Breast epithelium (tissue), 4 donors: ENCODE results near the gene CLDN2. TPM values are rescaled to one million over a fixed set of nuclear protein-coding genes. Genes with fewer than 3 reads are reported as not detected.
"Not testable (repeated sequence)": the region's sequence is repeated elsewhere in the genome, so short reads cannot be mapped to it uniquely, and the experiment has no call there.

Experiments
- DNase-seq, 2 donors: peaks; one replicate each; pipeline ENCODE4 v3.0.0-alpha.2; 2019; ENCODE audit warnings: low spot score in 2 of 2
- H3K27ac ChIP-seq, 2 donors: fragments of 200-600 bp; sonication (generic) in 1 of 2; one replicate each; pipeline ENCODE4 v1.5.1; 2016 to 2019; ENCODE audit warnings: mild to moderate bottlenecking in 1 of 2
- H3K27me3 ChIP-seq, 2 donors: fragments of 200-600 bp; sonication (generic) in 1 of 2; one replicate each; pipeline versions ENCODE4 v1.5.1 to v1.6.0; 2017 to 2019; ENCODE audit warnings: control low read depth in 1 of 2, mild to moderate bottlenecking in 1 of 2
- H3K36me3 ChIP-seq: fragments of 200-600 bp; one replicate; pipeline ENCODE4 v1.5.1; 2019
- H3K4me1 ChIP-seq, 2 donors: fragments of 200-600 bp; sonication (generic); one replicate each; pipeline ENCODE4 v1.5.1; 2016 to 2019; ENCODE audit warnings: control low read depth in 1 of 2
- H3K4me3 ChIP-seq, 3 donors: fragments of 200-600 bp; sonication (generic); 1 replicate in 2 of 3; 2 replicates in 1 of 3; pipeline ENCODE4 v1.5.1; 2016 to 2019; ENCODE audit warnings: mild to moderate bottlenecking in 3 of 3, moderate library complexity in 2 of 3
- H3K9me3 ChIP-seq, 2 donors: fragments of 200-600 bp; sonication (generic) in 1 of 2; one replicate each; pipeline ENCODE4 v1.5.1; 2016 to 2019; ENCODE audit warnings: control low read depth in 1 of 2
- POLR2A ChIP-seq: fragments of 450-650 bp; IDR thresholded peaks from one replicate; pipeline ENCODE4 v1.6.1; 2016; ENCODE audit warnings: antibody characterized with exemption, mild to moderate bottlenecking, moderate library complexity
- POLR2AphosphoS5 ChIP-seq, 3 donors: sonication (generic); formaldehyde crosslinking; IDR thresholded peaks; one replicate each; pipeline ENCODE4 v1.6.1; 2017; ENCODE audit warnings: antibody characterized with exemption in 3 of 3
- intact Hi-C: fragments of 100-400 bp; cut with DNase I; formaldehyde crosslinking; loops from one replicate; pipeline ENCODE4 v1.15.1; 2023; ENCODE audit warnings: low total_unique reads
- total RNA-seq, 3 donors: library from RNA; depleted of rRNA; stranded (reverse); fragments of >200 nt; gene quantifications; one replicate each; pipeline ENCODE4 v1.1.0, GENCODE V29; 2016
- TF ChIP-seq, protein P1 (sequence below), 3 donors: fragments of 450-650 bp; IDR thresholded peaks; one replicate each; pipeline ENCODE4 v1.5.1; 2016 to 2017; ENCODE audit warnings: antibody characterized with exemption in 3 of 3, mild to moderate bottlenecking in 3 of 3, moderate library complexity in 3 of 3

Gene CLDN2
- total RNA-seq, 3 donors from 2014 or later: 0.32 to 0.33 TPM; not detected in 1

DNA sequence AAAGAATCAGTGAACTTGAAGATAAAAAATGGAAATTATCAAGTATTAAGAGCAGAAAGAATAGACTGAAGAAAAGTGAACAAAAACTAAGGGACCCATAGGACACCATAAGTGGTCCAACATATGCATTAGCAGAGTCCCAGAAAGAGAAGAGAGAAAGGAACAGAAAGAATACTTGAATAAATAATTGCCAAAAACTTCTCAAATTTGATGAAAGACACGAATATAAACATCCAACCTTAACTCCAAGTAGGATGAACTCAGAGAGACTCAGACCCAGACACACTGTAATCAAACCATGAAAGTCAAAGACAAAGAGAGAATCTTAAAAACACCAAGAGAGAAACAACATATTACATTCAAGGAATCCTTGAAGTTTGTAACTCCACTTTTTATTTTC lies 44.1 kb downstream of the CLDN2 start:
- no peak for TF ChIP-seq POLR2AphosphoS5 (IDR thresholded peaks at IDR 0.05)
- no peak for TF ChIP-seq POLR2A
- TF ChIP-seq, protein P1, sequence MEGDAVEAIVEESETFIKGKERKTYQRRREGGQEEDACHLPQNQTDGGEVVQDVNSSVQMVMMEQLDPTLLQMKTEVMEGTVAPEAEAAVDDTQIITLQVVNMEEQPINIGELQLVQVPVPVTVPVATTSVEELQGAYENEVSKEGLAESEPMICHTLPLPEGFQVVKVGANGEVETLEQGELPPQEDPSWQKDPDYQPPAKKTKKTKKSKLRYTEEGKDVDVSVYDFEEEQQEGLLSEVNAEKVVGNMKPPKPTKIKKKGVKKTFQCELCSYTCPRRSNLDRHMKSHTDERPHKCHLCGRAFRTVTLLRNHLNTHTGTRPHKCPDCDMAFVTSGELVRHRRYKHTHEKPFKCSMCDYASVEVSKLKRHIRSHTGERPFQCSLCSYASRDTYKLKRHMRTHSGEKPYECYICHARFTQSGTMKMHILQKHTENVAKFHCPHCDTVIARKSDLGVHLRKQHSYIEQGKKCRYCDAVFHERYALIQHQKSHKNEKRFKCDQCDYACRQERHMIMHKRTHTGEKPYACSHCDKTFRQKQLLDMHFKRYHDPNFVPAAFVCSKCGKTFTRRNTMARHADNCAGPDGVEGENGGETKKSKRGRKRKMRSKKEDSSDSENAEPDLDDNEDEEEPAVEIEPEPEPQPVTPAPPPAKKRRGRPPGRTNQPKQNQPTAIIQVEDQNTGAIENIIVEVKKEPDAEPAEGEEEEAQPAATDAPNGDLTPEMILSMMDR (IDR thresholded peaks at IDR 0.05): no peak
- Histone ChIP-seq H3K27ac (no peak overlapping the region), H3K9me3 (peaks cover 0 to 7% of the 10 kb centered on the region in 2 donors), H3K4me1 (no peaks in the 10 kb centered on the region), H3K4me3 (no peak overlapping the region), H3K27me3 (peaks cover 0 to 20% of the 10 kb centered on the region in 2 donors), H3K36me3 (no peaks in the 10 kb centered on the region)
- no peak for DNase-seq
- intact Hi-C loops: no loop called here

DNA sequence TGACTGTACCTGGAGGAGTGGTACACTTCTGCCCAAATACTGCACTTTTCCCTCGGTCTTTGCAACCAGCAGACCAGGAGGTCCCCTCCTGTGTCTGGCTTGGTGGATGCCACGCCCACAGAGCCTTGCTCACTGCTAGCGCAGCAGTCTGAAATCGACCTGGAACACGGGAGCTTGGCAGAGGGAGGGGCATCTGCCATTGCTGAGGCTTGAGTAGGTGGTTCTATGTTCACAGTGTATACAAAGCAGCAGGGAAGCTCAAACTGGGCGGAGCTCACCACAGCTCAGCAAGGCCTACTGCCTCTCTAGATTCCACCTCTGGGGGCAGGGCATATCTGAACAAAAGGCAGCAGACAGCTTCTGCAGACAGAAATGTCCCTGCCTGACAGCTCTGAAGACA lies 46.3 kb downstream of the CLDN2 start:
- H3K4me1 ChIP-seq, H3K27ac ChIP-seq, intact Hi-C loops, H3K36me3 ChIP-seq, DNase-seq, H3K4me3 ChIP-seq, H3K27me3 ChIP-seq, H3K9me3 ChIP-seq: not testable (repeated sequence)

DNA sequence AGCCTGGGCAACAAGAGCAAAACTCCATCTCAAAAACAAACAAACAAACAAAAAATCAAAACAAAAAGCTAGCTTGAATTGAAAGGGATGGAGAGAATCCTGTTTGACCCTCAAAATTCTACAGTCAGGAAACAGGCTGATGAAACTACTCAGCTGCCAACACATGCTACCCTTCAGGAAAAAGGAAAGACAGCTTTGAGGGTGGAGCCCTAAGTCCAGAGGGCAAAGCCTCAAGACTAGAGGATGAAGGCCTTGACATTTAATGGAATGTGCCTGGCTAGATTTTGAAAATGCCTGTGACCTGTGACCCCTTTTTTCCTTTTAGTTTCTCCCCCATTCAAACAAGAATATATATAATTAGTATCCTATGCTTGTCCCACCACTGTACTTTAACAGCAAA lies 52.7 kb downstream of the CLDN2 start:
- Histone ChIP-seq H3K4me3 (no peak overlapping the region), H3K27ac (no peak overlapping the region), H3K9me3 (no peaks in the 10 kb centered on the region), H3K4me1 (no peaks in the 10 kb centered on the region), H3K36me3 (no peaks in the 10 kb centered on the region), H3K27me3 (peaks cover 0 to 18% of the 10 kb centered on the region in 2 donors)
- TF ChIP-seq, protein P1 (IDR thresholded peaks at IDR 0.05): no peak
- TF ChIP-seq POLR2A: no peak
- TF ChIP-seq POLR2AphosphoS5 (IDR thresholded peaks at IDR 0.05): no peak
- no peak for DNase-seq
- intact Hi-C loops: no loop called here

DNA sequence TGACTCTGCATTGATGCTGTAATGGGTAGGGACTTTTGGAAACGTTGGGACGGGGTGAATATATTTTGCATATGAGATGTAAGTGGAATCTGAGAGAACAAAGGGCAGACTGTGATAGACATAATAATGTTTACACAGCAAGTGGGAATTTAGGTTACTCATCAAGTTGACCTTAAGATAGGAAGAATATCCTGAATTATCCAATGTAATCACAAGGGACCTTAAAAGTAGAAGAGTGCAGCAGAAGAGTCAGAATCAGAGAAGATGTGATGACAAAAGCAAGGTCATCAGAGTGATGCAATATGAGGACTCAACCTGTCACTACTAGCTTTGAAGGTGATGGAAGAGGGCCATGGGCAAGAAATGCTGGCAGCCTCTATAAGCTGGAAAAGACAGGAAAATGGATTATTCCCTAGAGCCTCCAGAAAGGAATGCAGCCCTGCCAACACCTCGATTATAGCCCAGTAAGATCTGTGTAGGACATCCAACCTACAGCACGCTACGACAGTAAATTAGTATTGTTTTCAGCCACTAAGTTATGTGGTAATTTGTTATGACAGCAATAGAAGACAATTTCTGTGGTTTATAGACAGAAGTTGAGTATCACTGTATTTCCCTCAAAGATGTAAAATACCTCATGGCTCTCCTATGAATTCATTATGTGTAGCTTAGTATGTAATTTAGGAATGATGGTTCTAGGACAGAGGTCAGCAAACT lies 53.4 kb downstream of the CLDN2 start:
- Histone ChIP-seq H3K4me1 (no peaks in the 10 kb centered on the region), H3K4me3 (no peak overlapping the region), H3K9me3 (no peaks in the 10 kb centered on the region), H3K27me3 (peaks cover 0 to 21% of the 10 kb centered on the region in 2 donors), H3K27ac (no peak overlapping the region), H3K36me3 (no peaks in the 10 kb centered on the region)
- intact Hi-C loops: no loop called here
- TF ChIP-seq POLR2AphosphoS5 (IDR thresholded peaks at IDR 0.05): no peak
- TF ChIP-seq, protein P1 (IDR thresholded peaks at IDR 0.05): no peak
- no peak for TF ChIP-seq POLR2A
- DNase-seq: no peak

DNA sequence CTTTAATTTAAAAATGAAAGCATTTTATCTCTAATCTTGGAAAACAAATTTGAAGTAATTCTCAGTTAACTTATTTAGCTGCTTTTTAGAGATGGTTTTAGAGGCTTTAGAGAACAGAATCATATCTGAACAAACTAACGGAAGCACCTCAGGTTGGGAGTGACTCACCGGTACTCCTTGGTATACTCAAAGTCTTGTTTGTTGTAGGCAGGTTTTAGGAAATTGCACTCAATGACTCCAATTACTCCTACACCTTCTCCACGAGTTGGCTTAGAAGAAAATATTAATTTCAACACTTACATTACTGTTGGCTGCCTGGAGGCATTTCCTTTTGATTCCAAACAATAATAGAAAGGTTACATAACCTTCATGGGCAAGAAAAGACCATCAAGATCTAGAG lies 56.2 kb downstream of the CLDN2 start:
- Histone ChIP-seq H3K4me3 (no peak overlapping the region), H3K27ac (no peak overlapping the region), H3K36me3 (no peaks in the 10 kb centered on the region), H3K4me1 (no peaks in the 10 kb centered on the region), H3K27me3 (peaks cover 0 to 26% of the 10 kb centered on the region in 2 donors), H3K9me3 (no peaks in the 10 kb centered on the region)
- DNase-seq: no peak
- intact Hi-C loops: no loop called here
- TF ChIP-seq, protein P1 (IDR thresholded peaks at IDR 0.05): no peak
- TF ChIP-seq POLR2AphosphoS5 (IDR thresholded peaks at IDR 0.05) (no peak), POLR2A (no peak)

Other genes starting within 250 kb of the CLDN2 start
- gene RNF128, start 193.7 kb upstream of the CLDN2 start, total RNA-seq: 10 to 100 TPM in 1 of 3 donors, 1 to 10 TPM in 2; 1.1 to 17.1 (median 3.9) TPM
- gene TBC1D8B, start 117.7 kb upstream of the CLDN2 start, total RNA-seq: 10 to 100 TPM in 1 of 3 donors, 1 to 10 TPM in 2; 5.3 to 12.9 (median 7.9) TPM
- under 1 TPM in 1 of 3 donors, not detected in 2; 0.66 TPM for gene RIPPLY1, start 17.1 kb upstream of the CLDN2 start, total RNA-seq
- 10 to 100 TPM; 17.3 to 19.7 (median 18.2) TPM for gene MORC4, start 79.8 kb downstream of the CLDN2 start, total RNA-seq
- gene RBM41, start 198.4 kb downstream of the CLDN2 start, total RNA-seq: 10 to 100 TPM; 12.0 to 32.5 (median 17.0) TPM